NCI-H748 (cell line): Measurements from ENCODE around the gene HMMR.

Experiments used
- DNase-seq: peaks from one replicate; lab custom pipeline; 2025; ENCODE audit not compliant: unreplicated experiment; lab: John Stamatoyannopoulos, UW

Gene HMMR

DNA sequence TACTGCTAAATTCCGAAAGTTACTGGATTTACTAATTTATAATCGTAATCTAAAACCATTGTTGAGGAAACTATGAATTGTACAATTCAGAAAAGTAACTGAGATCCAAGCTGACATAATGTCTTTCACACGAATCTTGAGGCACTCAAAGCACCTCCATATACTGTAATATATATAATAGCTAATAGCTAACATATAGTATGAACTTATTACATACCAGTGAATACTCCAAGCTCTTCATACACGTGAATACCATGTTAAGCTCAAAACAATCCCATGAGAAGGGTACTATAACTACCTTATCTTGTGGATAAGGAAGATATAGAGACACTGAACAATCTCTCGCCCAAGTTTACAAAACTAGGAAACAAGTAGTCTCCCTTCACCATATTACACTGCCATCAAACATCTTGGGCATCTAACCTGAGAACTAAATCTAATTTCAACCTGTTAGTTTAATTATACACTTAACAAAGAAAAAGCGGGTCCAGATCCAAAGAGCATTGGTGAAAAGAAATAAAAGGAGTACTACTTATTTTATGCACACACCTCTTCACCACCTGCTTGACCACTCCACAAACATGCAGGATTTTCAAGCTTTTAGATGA, 1.6 kb upstream of the HMMR start:
- DNase-seq, result peak; percentile 39

DNA sequence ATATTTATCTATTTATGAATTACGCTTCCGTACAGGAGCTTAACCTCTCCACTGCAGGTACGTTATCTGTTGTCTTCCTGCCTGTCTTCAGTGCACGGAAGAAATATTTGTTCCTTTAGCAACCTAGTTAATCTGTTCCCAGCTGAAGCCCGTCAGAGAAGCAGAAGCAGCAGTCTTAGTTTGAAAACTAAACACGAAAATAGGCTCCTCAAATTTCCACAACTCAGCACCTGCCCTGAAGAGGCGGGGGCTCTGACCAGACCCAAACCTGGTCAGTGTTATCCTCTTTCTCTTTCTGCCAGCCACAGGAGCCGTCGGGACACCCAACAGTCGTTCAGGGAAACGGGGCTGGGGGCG, 992 bp upstream of the HMMR start:
- no peak for DNase-seq

DNA sequence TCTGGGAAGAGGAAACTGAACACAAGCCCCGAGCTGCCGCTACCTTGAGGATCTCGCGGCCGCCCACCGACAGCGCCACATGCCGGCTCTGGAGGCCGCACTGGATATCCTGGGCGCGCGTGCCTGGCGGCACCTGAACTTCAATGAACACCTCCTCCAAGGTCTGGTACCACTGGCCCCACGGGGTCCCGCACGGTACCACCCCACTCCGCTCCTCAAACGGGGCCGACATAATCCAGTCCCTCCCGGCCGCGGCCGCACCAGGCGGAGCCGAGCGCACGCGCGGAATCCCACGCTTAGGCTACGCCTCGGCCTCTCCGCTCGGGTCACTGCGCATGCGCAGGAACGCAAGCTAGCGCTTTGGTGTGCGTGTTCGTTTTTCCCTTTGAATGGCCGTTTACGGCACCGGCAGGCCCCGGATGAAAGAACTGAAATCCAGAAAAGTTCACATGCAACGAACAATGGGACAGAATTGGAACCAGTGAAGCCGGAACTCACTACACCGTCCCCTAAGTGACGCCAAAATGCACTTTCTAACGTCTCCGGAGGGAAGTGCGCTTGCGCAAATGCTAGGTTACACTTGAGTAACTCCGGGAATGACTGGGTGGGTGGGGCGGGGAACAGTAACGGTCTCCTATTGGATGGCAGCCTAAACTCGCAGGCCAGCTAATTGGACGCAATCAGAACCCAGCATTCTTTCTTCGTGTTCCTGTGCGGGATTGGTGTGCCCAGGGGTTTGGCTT, 442 bp upstream of the HMMR start, which contains the start of gene NUDCD2:
NUDCD2 (minus strand) TSS at position 284 of the 743 bp plus-strand sequence; CDS start at position 232, 52 bp downstream.
- DNase-seq, result peak; percentile 99

DNA sequence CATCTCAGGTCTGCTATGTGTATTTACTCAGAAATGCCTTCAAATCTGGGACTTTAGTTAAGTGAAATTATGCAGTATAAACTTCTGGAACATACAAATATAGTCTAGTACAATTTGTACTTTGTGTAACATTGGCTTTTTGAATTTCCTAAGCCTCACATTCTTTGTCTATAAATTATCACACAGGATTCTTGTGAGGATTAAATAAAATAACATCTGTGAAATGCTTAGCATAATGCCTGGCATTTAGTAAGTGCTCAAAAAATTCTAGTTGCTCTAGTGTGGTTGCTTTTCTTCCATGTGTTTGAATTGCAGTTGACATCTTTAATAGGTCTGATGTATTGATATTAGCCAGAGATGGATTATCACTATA, 2.6 kb downstream of the HMMR start:
- DNase-seq, result no peak

DNA sequence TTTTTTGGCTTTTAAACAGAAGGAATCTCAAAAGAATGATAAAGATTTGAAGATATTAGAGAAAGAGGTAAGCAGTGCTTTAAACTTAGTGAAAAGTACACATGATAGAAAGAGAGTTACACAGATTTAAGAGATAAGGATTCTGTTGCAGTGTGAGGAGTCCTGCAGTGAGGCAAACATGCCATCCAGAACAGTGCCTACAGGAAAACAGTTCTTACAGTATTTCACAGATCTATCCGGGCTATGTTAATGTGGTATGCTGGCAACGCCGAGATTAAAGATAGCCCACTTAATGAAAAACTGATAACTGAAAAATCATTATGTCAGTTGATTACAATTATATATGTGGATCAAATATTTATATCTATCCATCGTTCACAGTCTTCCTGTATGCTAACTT, 7.2 kb downstream of the HMMR start:
- DNase-seq, result no peak

DNA sequence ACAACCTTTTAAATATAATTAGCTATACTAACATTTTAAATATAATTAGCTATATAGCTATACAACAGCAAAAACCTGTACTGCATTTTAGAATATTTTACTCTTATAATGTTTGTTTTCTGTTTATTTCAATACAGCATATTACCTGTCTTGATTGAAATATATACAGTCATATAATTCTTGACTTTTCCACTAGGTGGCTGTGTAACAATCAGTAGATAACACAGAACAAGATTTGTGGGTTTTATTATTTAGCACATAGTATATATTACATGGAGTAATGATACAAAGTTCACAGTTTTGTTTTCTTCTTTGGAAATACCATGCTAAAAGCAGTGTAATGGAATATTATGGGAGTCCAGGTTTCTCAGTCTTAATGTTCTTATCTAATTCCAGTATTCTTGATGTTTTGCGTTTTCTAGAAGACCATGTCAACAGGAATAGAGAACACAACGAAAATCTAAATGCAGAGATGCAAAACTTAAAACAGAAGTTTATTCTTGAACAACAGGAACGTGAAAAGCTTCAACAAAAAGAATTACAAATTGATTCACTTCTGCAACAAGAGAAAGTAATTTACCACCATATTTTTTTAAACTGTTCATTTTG, 13.3 kb downstream of the HMMR start:
- DNase-seq, result no peak

DNA sequence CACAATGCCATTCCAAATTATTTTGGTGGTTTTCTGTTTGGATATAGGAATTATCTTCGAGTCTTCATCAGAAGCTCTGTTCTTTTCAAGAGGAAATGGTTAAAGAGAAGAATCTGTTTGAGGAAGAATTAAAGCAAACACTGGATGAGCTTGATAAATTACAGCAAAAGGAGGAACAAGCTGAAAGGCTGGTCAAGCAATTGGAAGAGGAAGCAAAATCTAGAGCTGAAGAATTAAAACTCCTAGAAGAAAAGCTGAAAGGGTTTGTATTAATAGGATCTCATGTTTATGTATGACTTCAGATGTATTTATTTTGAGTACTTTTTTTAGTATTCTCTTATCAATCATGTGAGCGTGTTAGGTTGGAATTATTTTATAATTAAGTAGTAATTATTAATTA, 15.0 kb downstream of the HMMR start:
- DNase-seq, result no peak

DNA sequence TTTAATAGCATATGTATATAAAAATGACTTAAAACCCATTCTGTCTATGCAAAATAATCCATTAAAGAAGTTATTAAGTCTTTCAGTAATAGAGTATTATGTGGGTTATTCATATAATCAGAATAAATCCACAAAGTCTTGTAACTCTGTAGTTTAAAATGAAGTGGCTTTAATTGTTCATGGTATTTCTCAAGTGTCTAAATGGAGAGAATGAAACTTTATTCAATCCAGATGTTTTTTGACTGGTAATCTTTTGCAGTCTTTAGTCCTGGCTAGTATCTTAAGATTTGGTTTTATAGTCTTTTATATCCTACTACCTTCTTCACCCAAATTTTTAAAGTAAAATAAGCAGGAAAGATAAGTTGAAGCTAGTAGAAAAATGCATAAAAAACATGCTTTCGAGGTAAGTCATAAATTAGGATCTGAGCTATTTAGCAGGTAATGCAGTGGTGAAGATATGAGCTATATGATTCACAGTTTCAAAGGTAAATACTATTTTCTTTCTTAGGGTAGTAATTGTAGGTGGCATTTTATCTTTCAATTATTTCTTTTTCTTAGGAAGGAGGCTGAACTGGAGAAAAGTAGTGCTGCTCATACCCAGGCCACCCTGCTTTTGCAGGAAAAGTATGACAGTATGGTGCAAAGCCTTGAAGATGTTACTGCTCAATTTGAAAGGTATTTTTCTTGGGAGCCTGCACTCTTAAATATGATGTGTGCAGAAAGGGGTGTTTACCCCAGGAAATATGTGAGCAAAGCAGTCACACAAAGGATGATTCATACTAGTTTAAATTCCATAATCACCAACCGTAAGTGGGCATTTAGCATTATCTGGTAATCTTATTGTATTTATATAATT, 17.9 kb downstream of the HMMR start:
- DNase-seq, result no peak

DNA sequence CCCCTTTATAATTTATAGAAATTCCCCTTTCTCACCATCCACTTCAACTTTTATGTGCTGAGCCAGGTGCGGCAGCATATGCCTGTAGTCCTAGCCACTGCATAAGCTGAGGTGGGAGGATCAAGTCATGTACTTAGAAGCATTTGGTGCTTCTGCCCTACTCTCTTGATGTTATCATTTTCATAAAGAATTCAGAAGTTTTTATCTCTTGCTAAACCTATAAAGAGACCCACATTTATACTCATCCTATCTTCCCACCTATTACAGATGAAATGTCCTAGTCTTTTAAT, 18.5 kb downstream of the HMMR start:
- DNase-seq, result no peak

DNA sequence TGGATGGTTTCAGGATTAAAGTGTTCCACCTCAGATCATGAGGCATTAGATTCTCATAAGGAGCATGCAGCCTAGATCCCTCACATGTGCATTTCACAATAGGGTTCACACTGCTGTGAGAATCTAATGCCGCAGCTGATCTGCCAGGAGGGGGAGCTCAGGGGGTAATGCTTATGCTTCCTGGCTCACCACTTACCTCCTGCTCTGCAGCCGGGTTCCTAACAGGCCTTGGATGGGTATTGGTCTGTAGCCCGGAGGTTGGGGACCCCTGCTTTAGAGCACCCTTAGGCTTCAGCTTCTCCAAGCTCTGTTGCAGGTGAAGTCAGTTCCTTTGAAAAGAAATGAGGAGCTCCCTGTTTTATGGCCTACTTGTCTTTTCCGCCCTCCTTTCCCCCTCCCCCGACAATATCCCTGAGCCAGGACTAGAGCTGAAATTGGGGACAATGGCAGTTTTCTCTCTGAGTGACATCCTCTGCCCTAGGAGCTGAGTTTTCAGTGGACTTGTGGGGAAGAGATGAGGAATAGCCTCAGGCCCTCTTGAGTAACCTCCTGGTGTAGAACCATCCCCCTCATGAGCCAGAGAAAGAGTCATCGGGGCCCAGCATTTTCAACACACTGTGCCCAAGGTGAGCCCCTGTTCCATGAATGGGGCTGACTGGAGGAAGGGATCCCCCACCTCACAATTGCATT, 28.8 kb downstream of the HMMR start:
- no peak for DNase-seq

DNA sequence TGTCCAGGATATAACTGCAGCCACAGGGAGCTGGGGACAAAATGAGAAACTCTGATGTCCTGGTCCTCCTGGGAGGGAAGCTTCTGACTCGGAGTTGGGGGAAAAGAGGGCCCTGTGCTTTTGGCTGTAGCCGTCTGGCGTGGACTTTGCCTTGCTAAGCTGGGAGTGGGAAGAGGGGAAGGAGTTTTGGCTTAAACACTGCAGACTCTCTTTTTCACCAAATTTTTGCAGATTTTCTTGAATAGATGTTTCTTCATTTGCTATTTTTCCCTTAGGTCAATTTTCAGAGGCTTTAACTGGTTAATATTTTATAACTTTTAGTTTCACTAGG, 29.3 kb downstream of the HMMR start:
- DNase-seq, result no peak

DNA sequence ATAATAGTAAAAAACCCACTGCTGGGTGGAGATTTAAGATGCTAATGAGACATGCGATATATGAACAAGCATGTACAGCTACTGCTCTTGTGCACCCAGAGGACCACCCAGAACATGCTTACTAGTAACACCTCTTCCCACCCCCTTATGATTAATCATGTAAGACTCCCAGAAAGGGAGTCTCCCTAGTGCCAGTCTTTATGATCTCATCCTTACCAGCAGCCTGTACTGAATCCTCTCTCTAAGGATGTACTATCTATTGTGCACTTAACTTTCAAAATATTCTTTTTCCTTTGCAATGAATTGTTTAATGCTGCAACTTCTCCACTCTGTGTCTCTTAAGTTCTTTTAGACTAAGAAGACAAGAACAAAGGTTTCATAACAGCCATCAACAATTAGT, 35.9 kb downstream of the HMMR start:
- DNase-seq, result no peak

DNA sequence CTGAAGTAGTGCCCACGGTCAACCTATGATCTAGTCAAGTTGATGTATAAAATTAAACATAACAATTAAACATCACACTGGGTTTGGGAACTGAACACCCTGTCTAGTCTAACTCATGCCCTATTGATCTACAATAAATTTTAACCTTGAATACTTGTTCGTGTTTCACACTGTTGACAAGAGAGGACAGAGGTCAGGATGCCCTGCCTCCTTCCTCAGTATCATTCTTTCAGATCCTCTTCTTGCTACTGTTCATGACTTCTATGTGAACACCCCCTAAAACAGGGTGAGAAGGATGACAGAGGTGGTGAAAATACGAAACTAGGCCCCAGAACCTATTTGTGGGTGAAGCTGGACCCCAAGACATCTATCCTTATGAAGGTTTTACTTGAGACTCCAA, 36.9 kb downstream of the HMMR start:
- no peak for DNase-seq

DNA sequence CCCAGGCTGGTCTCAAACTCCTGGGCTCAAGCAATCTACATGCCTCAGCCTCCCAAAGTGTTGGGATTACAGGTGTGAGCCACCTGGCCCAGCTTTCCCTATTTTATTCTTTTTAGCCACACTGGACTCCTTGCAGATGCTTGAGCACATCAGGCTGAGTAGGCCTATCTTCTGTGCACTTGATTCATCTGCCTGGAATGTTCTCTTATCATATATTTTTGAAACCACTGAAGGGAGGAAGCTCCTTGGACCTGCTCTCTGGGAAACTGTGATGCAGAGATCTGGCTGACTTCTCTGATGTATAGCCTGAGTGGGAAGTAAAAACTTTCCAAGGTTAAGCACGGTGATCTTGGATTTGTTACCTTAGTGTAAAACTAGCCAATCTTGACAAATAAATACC, 38.5 kb downstream of the HMMR start:
- no peak for DNase-seq

DNA sequence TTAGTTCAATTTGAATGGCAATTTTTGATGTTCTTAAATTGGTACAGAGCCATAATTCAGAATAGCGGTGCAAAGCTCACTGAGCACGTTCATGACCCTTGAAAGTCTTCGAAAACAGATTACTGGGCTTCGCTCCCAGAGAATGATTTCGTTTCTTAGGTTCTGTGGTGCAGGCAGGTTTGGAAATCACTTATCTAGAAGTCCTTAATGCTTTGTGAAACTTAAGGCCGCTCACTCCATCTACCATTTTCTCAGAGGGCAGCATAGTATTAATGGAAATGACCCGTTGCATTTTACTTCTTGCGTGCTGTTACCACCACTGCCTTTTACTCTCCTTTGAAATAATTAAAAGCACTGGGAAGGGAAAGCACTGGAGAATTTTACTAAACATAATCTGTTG, 42.1 kb downstream of the HMMR start:
- DNase-seq, result no peak

DNA sequence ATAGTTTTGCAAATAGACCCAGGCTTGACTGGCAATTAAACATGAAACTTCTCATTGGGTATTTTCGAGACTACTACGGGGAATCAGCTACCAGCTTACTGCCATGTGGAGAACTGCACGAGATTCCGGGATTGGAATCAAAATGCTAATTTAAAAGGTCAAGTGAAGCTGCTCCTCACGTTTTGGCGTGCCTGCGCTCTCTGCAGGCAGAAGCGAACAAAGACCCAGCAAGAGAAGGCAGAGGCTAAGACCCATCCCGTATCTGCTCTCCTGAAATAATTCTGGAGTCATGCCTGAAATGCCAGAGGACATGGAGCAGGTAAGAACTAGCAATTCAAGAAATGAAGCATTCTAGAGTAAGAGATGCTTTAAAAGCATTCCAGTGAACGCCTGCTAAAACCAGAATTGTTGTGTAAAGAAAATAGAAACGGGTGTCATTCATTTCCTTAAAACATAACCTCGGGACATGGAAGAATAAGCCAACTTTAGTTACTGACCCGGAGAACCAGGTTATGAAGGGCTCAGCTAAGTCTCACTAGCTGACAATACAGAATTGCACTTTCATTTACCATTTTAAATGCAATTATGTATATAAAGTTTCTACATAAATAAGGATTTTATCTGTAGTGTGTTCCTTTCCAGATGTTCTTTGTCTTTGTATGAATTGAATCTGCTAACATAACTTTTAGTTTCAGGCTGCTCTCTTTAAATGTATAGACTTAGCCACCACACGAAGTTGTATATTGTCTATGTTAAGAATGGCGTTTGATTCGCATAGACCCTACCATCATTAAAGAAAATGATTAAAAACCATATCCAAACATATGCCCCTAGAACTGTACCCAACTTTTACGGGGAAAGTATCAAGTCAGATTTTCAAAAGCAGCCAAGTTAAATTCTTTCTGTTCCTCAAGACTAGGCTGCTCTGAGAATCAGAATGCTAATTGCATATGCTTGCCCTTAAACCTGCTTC, 43.0 kb downstream of the HMMR start:
- no peak for DNase-seq

DNA sequence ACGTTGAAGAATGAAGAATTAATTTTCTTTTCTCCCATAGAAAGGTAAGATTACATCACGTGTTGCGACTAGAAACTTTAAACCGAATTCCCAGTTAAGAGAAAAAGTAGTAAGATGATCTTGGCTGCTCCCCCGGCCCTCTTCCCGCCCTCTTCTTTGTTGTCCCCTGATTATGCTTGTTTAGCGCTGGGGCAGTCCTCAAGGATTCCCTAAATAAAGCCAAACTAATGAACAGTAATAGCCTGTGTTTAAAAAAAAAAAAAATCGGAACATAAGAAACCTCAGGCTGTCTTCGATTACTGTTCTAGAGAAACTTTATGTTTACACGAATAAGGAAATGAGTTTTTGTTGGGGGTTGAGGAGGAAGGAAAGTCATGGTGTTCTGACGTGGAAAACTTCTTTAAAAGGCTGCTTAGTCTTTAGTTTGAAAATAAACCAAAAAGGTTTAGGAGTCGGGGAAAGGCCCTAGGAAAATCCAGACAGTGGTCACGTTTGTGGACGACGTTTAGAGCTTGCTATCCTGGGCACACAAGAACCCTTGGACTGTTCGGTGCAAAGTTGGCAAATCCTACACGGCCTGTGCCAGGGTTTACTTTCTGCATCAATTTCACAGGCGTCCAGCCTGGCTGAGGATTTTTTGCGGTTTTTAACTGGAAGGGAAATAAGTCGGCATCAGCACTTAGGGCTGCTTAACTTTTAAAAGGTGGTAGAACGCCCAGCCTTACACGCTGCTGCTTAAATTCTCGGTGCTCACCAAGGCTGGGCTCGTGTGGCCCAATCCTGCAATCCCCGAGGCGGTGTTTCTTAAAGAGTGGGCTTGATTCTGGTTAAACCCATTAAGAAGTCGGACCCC, 43.9 kb downstream of the HMMR start:
- DNase-seq, result peak; percentile 20

DNA sequence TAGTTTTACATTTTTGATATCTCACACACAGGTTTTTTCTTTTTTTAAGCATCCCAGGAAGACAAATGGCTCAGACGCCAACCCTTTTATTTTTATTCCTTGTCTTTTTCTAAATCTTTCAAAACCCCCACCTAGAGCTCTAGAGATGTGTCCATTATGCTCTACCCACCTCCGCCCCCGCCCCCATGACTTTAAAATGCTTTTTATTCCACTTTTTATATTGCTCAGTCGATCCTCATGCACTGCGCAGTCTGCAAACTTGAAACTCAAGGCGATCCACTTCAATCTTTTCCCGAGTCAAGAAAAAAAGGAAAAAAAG, 44.6 kb downstream of the HMMR start:
- DNase-seq, result no peak

DNA sequence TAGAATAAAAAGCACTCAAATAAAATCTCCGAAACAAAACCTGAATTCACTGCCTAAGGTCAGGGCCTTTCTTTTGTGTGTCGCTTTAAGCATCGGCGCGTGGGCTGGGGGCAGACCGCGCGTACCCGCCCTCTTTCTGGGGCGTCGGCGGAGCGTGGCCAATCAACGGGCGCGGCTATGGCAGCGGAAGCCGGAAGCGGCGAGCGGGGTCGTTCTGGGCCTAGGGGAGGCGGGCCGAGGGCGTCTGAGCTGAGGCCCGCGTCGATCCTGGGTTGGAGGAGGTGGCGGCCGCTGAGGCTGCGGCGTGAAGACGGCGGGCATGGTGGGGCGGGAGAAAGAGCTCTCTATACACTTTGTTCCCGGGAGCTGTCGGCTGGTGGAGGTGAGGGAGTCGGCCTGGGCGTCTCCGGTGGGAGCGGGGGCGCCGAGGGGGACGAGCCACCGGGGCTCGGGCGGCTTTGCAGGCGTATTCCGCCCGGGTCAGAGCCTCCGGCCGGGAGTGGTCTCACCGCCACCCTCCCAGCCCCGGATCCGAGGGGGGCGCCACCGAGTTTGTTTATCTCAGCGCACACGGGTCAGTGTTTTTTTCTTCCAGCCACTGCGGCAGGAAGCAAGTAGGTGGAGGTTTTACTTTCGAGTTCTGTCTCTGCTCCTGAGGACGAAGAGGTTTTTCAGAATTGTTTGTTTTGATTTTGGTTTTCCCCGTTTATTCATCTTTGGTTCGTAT, 45.1 kb downstream of the HMMR start, which contains the start of gene MAT2B:
MAT2B (plus strand) TSS at position 252 of the 727 bp plus-strand sequence; CDS start at position 320, 68 bp downstream.
- peak; percentile 96 for DNase-seq
